Heart right ventricle (tissue), 16 donors: Measurements from ENCODE around the gene SCGB2B2. TPM values are rescaled to one million over a fixed set of nuclear protein-coding genes. Genes with fewer than 3 reads are reported as not detected.

Experiments used
- ATAC-seq, 8 donors: fragments of 200-7000 bp; cut with Tn5 transposase; one replicate each; pipeline ENCODE4 v1.9.1; 2020; ENCODE audit warnings: mild to moderate bottlenecking in 8 of 8, moderate library complexity in 8 of 8, moderate number of reproducible peaks in 1 of 8
- DNase-seq, 2 donors: peaks; one replicate each; pipeline ENCODE4 v3.0.0-alpha.2; 2020
- H3K27ac ChIP-seq, 10 donors: fragments of 200-600 bp; sonication (generic) in 2 of 10; one replicate each; pipeline versions ENCODE4 v1.5.0 to v1.8.0; 2020 to 2022; ENCODE audit warnings: mild to moderate bottlenecking in 3 of 10
- H3K27me3 ChIP-seq, 7 donors: fragments of 200-600 bp; one replicate each; pipeline ENCODE4 v1.8.0; 2021 to 2022; ENCODE audit warnings: mild to moderate bottlenecking in 2 of 7
- H3K36me3 ChIP-seq, 9 donors: fragments of 200-600 bp; sonication (generic) in 1 of 9; one replicate each; pipeline versions ENCODE4 v1.5.0 to v1.8.0; 2020 to 2022; ENCODE audit warnings: mild to moderate bottlenecking in 2 of 9
- H3K4me1 ChIP-seq, 9 donors: fragments of 200-600 bp; sonication (generic) in 1 of 9; one replicate each; pipeline versions ENCODE4 v1.5.0 to v1.8.0; 2020 to 2022; ENCODE audit warnings: mild to moderate bottlenecking in 4 of 9
- H3K4me3 ChIP-seq, 10 donors: fragments of 200-600 bp; sonication (generic) in 2 of 10; one replicate each; pipeline versions ENCODE4 v1.5.0 to v1.8.0; 2020 to 2022; ENCODE audit warnings: mild to moderate bottlenecking in 7 of 10, moderate library complexity in 2 of 10
- H3K9me3 ChIP-seq, 11 donors: fragments of 200-600 bp in 10 of 11; sonication (generic) in 2 of 11; one replicate each; pipeline versions ENCODE4 v1.5.0 to v1.8.0; 2013 to 2022; ENCODE audit warnings: mild to moderate bottlenecking in 2 of 11, control low read depth in 1 of 11, moderate library complexity in 1 of 11
- CTCF ChIP-seq, 9 donors: fragments of 200-600 bp; sonication (generic) in 2 of 9; IDR thresholded peaks; one replicate each; pipeline versions ENCODE4 v1.5.0 to v1.8.0; 2021 to 2022; ENCODE audit warnings: antibody characterized with exemption in 9 of 9, mild to moderate bottlenecking in 5 of 9, moderate library complexity in 1 of 9
- WGBS, 2 donors: extraction: QIAGEN DNeasy Blood & Tissue Kit; methylation state at CpG; one replicate each; pipeline ENCODE4 v1.1.7; 2013; ENCODE audit warnings: inconsistent platforms in 1 of 2; 5-methylcytosine and 5-hydroxymethylcytosine counted together
- intact Hi-C, 10 donors: fragments of 100-400 bp; cut with DNase I; formaldehyde crosslinking; loops; one replicate each; pipeline versions ENCODE4 v1.11.1 to v1.14.2; 2022
- polyA plus RNA-seq, 2 donors: library from polyadenylated mRNA; stranded (reverse); fragments of 200-250 nt; gene quantifications; one replicate each; pipeline ENCODE4 v1.2.3, GENCODE V29; 2013
- total RNA-seq, 10 donors: library from RNA; stranded (reverse); fragmentation: NEBNext Ultra II Directional in 3 of 10; extraction: Animal tissue kit (Norgen Biotek cat#: 25700) in 3 of 10; gene quantifications; one replicate each; pipeline versions ENCODE4 v1.2.1 to v1.2.4, GENCODE V29; 2021 to 2023
- donor health status: Arrhythmogenic right ventricular cardiomyopathy.
- donor health status: ischemic (EF 13 %, LVEDD 7.1; RV severe dilation, severe dysfunction).
- donor health status: healthy with polysubstance abuse.
- donor health status: DM: no; HTN: yes; CAD: no.
- donor health status: DM: no; HTN: no; CAD: no.
- donor health status: ischemic (EF 25% LVEDD 6.9; RV normal size, moderate dysfunction).
- donor health status: ischemic (EF 25% LVEDD 5.7; RV mildly dilated, moderate dysfunction).
- donor health status: healthy.
- donor health status: DM: yes; HTN: yes; CAD: no.
- donor health status: Ischemic cardiomyopathy.
- donor health status: ischemic (EF 35%, LVEDD 5.7; RV mildly dilated, moderate dysfunction).
- donor health status: nonischemic (EF 11% LVEDD 7.7; RV severe dilation, severe dysfunction).
- donor health status: DM: yes; HTN: yes; CAD: no.
- donor health status: PGD.
- donor health status: ischemic (EF 29% LVEDD 5.4; RV normal size, mild dysfunction).
- donor health status: nonischemic (EF 23%, LVEDD 6.1; RV moderate dilation, normal function).

SCGB2B2 gene
- total and polyA plus RNA-seq, 12 donors: 0.06 to 0.94 (median 0.68) TPM

DNA sequence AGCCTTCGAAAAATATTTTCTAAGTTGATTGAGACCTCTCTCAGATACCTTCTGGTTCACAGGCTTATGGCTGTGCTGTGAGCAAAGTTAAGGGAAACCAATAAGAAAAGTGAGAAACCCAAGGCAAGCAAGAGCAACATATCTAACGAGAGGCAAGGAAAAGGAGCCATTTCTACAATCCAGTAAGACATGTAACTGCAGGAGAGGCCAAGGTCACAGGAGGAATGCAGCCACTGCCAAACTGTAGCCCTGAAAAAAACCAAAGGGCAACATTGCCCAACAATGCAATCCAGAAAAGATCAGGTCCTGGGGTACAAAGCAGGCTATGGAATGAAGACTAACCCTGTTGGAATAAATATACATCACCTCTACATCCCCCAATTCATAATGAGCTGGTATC, 21.3 kb downstream of the SCGB2B2 start:
- no peak overlapping the region for H3K4me3 ChIP-seq
- no peaks in the 10 kb centered on the region for H3K36me3 ChIP-seq
- intact Hi-C loops: no loop called here
- H3K27me3 ChIP-seq: no peaks in the 10 kb centered on the region
- H3K27ac ChIP-seq: no peak overlapping the region
- H3K9me3 ChIP-seq: peaks cover 0 to 15% (median 8%) of the 10 kb centered on the region in 11 donors
- DNase-seq (no peak), ATAC-seq (no peak)
- H3K4me1 ChIP-seq: no peaks in the 10 kb centered on the region
- no peak for TF ChIP-seq CTCF (IDR thresholded peaks at IDR 0.05)
- WGBS, 2 donors: 46 to 56% methylated on average over 2 of the region's 2 CpGs

DNA sequence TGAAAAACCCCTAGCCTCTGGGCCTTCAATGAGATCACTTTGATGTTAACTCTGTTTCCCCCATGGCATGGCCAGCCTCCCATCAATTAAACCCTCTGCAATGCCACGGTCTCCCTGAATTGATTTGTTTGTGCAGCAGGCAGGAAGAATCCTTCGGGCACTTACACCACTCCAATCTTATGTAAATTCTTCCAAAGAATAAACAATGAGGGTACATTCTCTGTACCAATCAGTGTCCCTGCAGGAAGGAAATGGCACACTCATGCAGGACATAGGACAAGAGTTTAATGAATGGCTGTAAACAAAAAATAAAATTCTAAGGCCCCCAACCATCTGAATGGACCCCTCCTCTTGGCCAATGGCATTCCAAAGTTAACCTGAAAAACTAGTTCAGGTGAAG, 22.2 kb downstream of the SCGB2B2 start:
- DNase-seq: no peak
- no peaks in the 10 kb centered on the region for H3K36me3 ChIP-seq
- no peaks in the 10 kb centered on the region for H3K27me3 ChIP-seq
- WGBS, 2 donors: 78% methylated on average over 2 of the region's 2 CpGs
- no peak overlapping the region for H3K27ac ChIP-seq
- H3K9me3 ChIP-seq: peaks cover 0 to 15% (median 8%) of the 10 kb centered on the region in 11 donors
- no peak overlapping the region for H3K4me3 ChIP-seq
- intact Hi-C loops: no loop called here
- no peak for ATAC-seq
- no peaks in the 10 kb centered on the region for H3K4me1 ChIP-seq
- TF ChIP-seq CTCF (IDR thresholded peaks at IDR 0.05): no peak

DNA sequence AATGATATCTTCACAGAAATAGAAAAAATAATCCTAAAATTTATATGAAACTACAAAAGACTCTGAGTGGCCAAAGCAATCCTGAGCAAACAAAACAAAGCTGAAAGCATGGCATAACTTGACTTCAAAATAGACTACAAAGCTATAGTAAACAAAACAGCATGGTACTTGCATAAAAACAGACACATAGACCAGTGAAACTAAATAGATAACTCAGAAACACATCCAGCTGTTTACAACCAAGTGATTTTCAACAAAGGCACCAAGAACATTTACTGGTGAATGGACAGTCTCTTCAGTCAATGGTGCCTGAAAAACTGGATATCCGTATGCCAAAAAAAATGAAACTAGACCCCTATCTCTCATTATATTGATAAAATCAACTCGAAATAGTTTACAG, 25.2 kb downstream of the SCGB2B2 start:
- H3K36me3 ChIP-seq: no peaks in the 10 kb centered on the region
- H3K4me1 ChIP-seq: no peaks in the 10 kb centered on the region
- no peak overlapping the region for H3K27ac ChIP-seq
- ATAC-seq: no peak
- no peaks in the 10 kb centered on the region for H3K27me3 ChIP-seq
- no peak overlapping the region for H3K4me3 ChIP-seq
- no peak for DNase-seq
- 68% methylated on average over 2 of the region's 2 CpGs for WGBS, 2 donors
- TF ChIP-seq CTCF (IDR thresholded peaks at IDR 0.05): no peak
- intact Hi-C loops: no loop called here
- peaks cover 0 to 15% (median 8%) of the 10 kb centered on the region in 11 donors for H3K9me3 ChIP-seq

DNA sequence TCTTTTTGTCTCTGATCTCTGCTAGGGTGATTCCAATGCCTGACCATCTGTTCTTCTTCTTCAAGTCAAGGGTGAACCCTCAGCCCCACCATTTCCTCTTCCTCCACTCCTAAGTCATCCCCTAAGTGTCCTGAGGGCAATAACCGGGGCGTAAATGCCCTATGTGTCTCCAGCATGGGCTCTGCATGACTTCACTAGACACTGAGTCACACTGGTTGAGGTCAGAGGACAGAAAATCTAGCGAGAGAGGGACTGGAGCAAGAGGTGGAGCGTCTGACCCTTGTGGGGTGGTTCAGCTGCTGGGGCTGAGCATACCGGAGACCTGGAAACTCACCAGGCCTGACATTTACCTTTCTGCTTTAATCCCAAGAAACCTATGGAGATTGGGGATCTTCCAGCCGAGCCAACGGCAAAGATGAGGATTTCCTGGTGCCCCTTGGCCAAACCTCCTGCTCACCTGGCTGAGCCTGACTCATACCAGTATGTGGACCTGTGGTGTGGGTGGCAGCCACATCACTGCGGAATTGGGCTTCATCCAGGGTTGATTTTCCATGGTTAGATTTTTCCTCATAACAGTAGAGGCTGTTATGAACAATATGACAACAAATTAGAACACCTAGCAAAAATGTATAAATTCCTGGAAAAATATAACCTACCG, 26.9 kb downstream of the SCGB2B2 start:
- 87 to 88% methylated on average over 9 of the region's 9 CpGs for WGBS, 2 donors
- TF ChIP-seq CTCF (IDR thresholded peaks at IDR 0.05): no peak
- no peak for DNase-seq
- intact Hi-C loops: no loop called here
- Histone ChIP-seq H3K36me3 (no peaks in the 10 kb centered on the region), H3K27ac (no peak overlapping the region), H3K4me3 (no peak overlapping the region), H3K4me1 (peaks cover 0 to 5% (median 0%) of the 10 kb centered on the region in 9 donors), H3K9me3 (peaks cover 0 to 15% (median 8%) of the 10 kb centered on the region in 11 donors), H3K27me3 (no peaks in the 10 kb centered on the region)
- no peak for ATAC-seq
